Measurements from ENCODE around the gene MELTF.

The MELTF gene

GRCh38 chr3:196969134-196969659 is 60.4 kb downstream of the MELTF start:
- peak; percentile 9 to 28 for DNase-seq (ENCODE audit: low read depth in 1 of 2, low spot score in 1 of 2)

GRCh38 chr3:196968233-196969133 is 61.1 kb downstream of the MELTF start, which contains the start of gene PIGZ:
TSS of gene PIGZ (minus strand) at chr3:196968833. CDS start at chr3:196952031, 16,802 bp downstream.
- DNase-seq (ENCODE audit: low read depth in 1 of 2, low spot score in 1 of 2): peak in 1 of 2 donors; percentile 14

GRCh38 chr3:196967412-196968232 is 62.0 kb downstream of the MELTF start:
- no peak for DNase-seq (ENCODE audit: low read depth in 1 of 2, low spot score in 1 of 2)

GRCh38 chr3:196966526-196967401 is 62.9 kb downstream of the MELTF start:
- DNase-seq (ENCODE audit: low read depth in 1 of 2, low spot score in 1 of 2): no peak

GRCh38 chr3:196965804-196966173 is 63.8 kb downstream of the MELTF start:
- DNase-seq (ENCODE audit: low read depth in 1 of 2, low spot score in 1 of 2): no peak

GRCh38 chr3:196965112-196965803 is 64.4 kb downstream of the MELTF start:
- DNase-seq (ENCODE audit: low read depth in 1 of 2, low spot score in 1 of 2): no peak

GRCh38 chr3:196963631-196963953 is 66.0 kb downstream of the MELTF start:
- no peak for DNase-seq (ENCODE audit: low read depth in 1 of 2, low spot score in 1 of 2)

GRCh38 chr3:196962930-196963630 is 66.5 kb downstream of the MELTF start:
- no peak for DNase-seq (ENCODE audit: low read depth in 1 of 2, low spot score in 1 of 2)

- no peak for DNase-seq (ENCODE audit: low read depth in 1 of 2, low spot score in 1 of 2)
These were observed 67.3 kb downstream of the MELTF start for GRCh38 chr3:196962108-196962929.

GRCh38 chr3:196954832-196955231 is 74.8 kb downstream of the MELTF start:
- DNase-seq (ENCODE audit: low read depth in 1 of 2, low spot score in 1 of 2): no peak
